ENCODE data around the gene MCFD2. TPM values are rescaled to one million over a fixed set of nuclear protein-coding genes. Genes with fewer than 3 reads are reported as not detected.

The MCFD2 gene
- total RNA-seq, 1 donor from 2014 or later: 103 TPM

GRCh38 chr2:46852598-46852997, 63.0 kb downstream of the MCFD2 start:
- no peak for DNase-seq (ENCODE audit: extremely low read depth, low read depth, low spot score)

GRCh38 chr2:46852124-46852523, 63.5 kb downstream of the MCFD2 start:
- no peak for DNase-seq (ENCODE audit: extremely low read depth, low read depth, low spot score)

Other genes starting within 250 kb of the MCFD2 start
- gene SOCS5, start 216.5 kb downstream of the MCFD2 start, total RNA-seq: 14.1 and 16.8 TPM in 2 replicates
- gene TTC7A, start 25.4 kb upstream of the MCFD2 start, total RNA-seq: 11.7 and 13.1 TPM in 2 replicates
- gene STPG4, start 239.5 kb upstream of the MCFD2 start, total RNA-seq: not detected in 2 replicates

All from glomerular endothelial cell (primary cell).